B cell (primary cell): ENCODE measurements around the gene ACP3.

Experiments
- EZH2 ChIP-seq: IDR thresholded peaks from 2 replicates; pipeline ENCODE4 v1.6.1; 2012; ENCODE audit warnings: borderline replicate concordance, low read depth, mild to moderate bottlenecking, moderate library complexity, low read length; ENCODE audit not compliant: insufficient read depth, poor library complexity, severe bottlenecking
- TF ChIP-seq, protein P1 (sequence below): fragments of 200-600 bp; IDR thresholded peaks from one replicate; pipeline ENCODE4 v1.8.0; 2022; ENCODE audit warnings: antibody characterized with exemption, mild to moderate bottlenecking

DNA sequence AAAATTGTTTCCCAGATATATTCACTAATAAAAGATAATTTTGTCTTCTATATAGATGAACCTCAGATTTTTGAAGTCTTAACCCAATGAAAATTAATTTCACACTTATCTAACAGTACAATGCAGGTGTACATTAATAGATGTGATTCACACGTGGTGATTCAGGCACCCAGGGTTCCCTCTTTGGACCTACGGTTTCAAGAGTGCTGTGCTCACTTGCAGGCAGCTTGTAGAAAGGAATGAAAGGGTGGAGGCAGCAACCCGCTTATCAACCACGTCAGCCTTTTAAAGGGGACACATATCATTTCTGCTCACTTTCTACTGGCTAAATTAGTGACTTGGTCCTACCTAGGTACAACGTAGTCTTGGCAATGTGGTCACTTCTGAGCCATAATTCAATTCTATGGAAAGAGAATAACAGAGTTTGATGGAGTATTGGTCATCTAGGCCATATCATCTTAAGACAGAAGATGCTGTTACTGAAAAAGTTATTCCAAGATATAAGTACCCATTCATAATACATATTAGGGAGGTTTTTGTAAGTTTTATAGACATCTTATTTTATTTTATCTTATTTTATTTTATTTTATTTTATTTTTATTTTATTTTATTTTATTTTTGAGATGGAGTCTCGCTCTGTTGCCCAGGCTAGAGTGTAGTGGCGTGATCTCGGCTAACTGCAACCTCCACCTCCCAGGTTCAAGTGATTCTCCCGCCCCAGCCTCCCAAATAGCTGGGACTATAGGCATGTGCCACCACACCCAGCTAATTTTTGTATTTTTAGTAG is 37.9 kb downstream of the ACP3 start:
- TF ChIP-seq, protein P1, sequence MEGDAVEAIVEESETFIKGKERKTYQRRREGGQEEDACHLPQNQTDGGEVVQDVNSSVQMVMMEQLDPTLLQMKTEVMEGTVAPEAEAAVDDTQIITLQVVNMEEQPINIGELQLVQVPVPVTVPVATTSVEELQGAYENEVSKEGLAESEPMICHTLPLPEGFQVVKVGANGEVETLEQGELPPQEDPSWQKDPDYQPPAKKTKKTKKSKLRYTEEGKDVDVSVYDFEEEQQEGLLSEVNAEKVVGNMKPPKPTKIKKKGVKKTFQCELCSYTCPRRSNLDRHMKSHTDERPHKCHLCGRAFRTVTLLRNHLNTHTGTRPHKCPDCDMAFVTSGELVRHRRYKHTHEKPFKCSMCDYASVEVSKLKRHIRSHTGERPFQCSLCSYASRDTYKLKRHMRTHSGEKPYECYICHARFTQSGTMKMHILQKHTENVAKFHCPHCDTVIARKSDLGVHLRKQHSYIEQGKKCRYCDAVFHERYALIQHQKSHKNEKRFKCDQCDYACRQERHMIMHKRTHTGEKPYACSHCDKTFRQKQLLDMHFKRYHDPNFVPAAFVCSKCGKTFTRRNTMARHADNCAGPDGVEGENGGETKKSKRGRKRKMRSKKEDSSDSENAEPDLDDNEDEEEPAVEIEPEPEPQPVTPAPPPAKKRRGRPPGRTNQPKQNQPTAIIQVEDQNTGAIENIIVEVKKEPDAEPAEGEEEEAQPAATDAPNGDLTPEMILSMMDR: no peak
- TF ChIP-seq EZH2: no peak
